Measurements from ENCODE around the gene KCTD15.

- TF ChIP-seq CTCF (IDR thresholded peaks at IDR 0.05), result no peak
- TF ChIP-seq POLR2A (IDR thresholded peaks at IDR 0.05), result no peak
Observed at GRCh38 chr19:33748231-33748630, 48.4 kb upstream of the KCTD15 start.
